ENCODE data around the gene NSMCE3. TPM values are rescaled to one million over a fixed set of nuclear protein-coding genes. Genes with fewer than 3 reads are reported as not detected.
A peak's percentile ranks its signal among the peaks of the same experiment; 100 is the strongest.
"Not testable (repeated sequence)": the region's sequence is repeated elsewhere in the genome, so short reads cannot be mapped to it uniquely, and the experiment has no call there.

Gene NSMCE3
- polyA plus RNA-seq, 6 donors from 2014 or later: 33.7 to 43.3 (median 40.4) TPM

GRCh38 chr15:29262738-29263137, 6.9 kb downstream of the NSMCE3 start:
- H3K27me3 Mint-ChIP-seq: no peaks in the 10 kb centered on the region
- no peak for DNase-seq
- peak overlapping the region in 2 of 6 donors; percentile 20 to 50 for H3K27ac Mint-ChIP-seq
- H3K9me3 Mint-ChIP-seq: peaks cover 0 to 1% (median 0%) of the 10 kb centered on the region in 7 donors
- H3K4me3 Mint-ChIP-seq: peak overlapping the region in 1 of 8 donors; percentile 21
- peaks cover 18 to 24% (median 18%) of the 10 kb centered on the region in 3 donors for H3K4me1 Mint-ChIP-seq
- no peaks in the 10 kb centered on the region for H3K36me3 Mint-ChIP-seq
- no peak for ATAC-seq (ENCODE audit: low read depth in 2 of 2)

GRCh38 chr15:29260896-29261295, 8.7 kb downstream of the NSMCE3 start:
- Mint-ChIP-seq H3K36me3 (no peaks in the 10 kb centered on the region), H3K4me3 (no peak overlapping the region), H3K27me3 (peaks cover 0 to 2% (median 0%) of the 10 kb centered on the region in 3 donors), H3K27ac (peak overlapping the region in 1 of 6 donors; percentile 71), H3K4me1 (peaks cover 0 to 5% (median 4%) of the 10 kb centered on the region in 3 donors), H3K9me3 (peaks cover 0 to 1% (median 0%) of the 10 kb centered on the region in 7 donors)
- ATAC-seq (ENCODE audit: low read depth in 2 of 2) (no peak), DNase-seq (no peak)

GRCh38 chr15:29259233-29259632, 10.4 kb downstream of the NSMCE3 start:
- peaks cover 0 to 6% (median 5%) of the 10 kb centered on the region in 3 donors for H3K27me3 Mint-ChIP-seq
- no peaks in the 10 kb centered on the region for H3K36me3 Mint-ChIP-seq
- no peak for DNase-seq
- H3K9me3 Mint-ChIP-seq: peaks cover 0 to 5% (median 0%) of the 10 kb centered on the region in 7 donors
- no peaks in the 10 kb centered on the region for H3K4me1 Mint-ChIP-seq
- H3K27ac Mint-ChIP-seq: peak overlapping the region in 2 of 6 donors; percentile 12 to 13
- ATAC-seq (ENCODE audit: low read depth in 2 of 2): no peak
- peak overlapping the region in 1 of 8 donors; percentile 10 for H3K4me3 Mint-ChIP-seq

GRCh38 chr15:29252234-29252633, 17.4 kb downstream of the NSMCE3 start:
- Mint-ChIP-seq H3K9me3 (peaks cover 0 to 20% (median 9%) of the 10 kb centered on the region in 7 donors), H3K36me3 (no peaks in the 10 kb centered on the region), H3K4me3 (no peak overlapping the region), H3K27ac (no peak overlapping the region), H3K27me3 (peaks cover 0 to 6% (median 5%) of the 10 kb centered on the region in 3 donors), H3K4me1 (no peaks in the 10 kb centered on the region)
- DNase-seq (no peak), ATAC-seq (ENCODE audit: low read depth in 2 of 2) (no peak)

- DNase-seq: no peak
- Mint-ChIP-seq H3K4me1 (no peaks in the 10 kb centered on the region), H3K27ac (no peak overlapping the region), H3K4me3 (no peak overlapping the region), H3K36me3 (no peaks in the 10 kb centered on the region), H3K27me3 (peaks cover 7 to 10% (median 7%) of the 10 kb centered on the region in 3 donors), H3K9me3 (peaks cover 0 to 16% (median 3%) of the 10 kb centered on the region in 7 donors)
- no peak for ATAC-seq (ENCODE audit: low read depth in 2 of 2)
These were observed 25.1 kb downstream of the NSMCE3 start for GRCh38 chr15:29244544-29244943.

GRCh38 chr15:29244123-29244522, 25.5 kb downstream of the NSMCE3 start:
- Mint-ChIP-seq H3K36me3 (no peaks in the 10 kb centered on the region), H3K27ac (no peak overlapping the region), H3K9me3 (peaks cover 0 to 12% (median 3%) of the 10 kb centered on the region in 7 donors), H3K27me3 (peaks cover 7 to 15% (median 7%) of the 10 kb centered on the region in 3 donors), H3K4me3 (no peak overlapping the region), H3K4me1 (no peaks in the 10 kb centered on the region)
- ATAC-seq (ENCODE audit: low read depth in 2 of 2) (no peak), DNase-seq (no peak)

- Mint-ChIP-seq H3K36me3 (no peaks in the 10 kb centered on the region), H3K27ac (no peak overlapping the region), H3K4me3 (peak overlapping the region in 1 of 8 donors; percentile 22), H3K4me1 (no peaks in the 10 kb centered on the region), H3K9me3 (peaks cover 0 to 3% (median 2%) of the 10 kb centered on the region in 7 donors), H3K27me3 (peaks cover 7 to 22% (median 13%) of the 10 kb centered on the region in 3 donors)
- ATAC-seq (ENCODE audit: low read depth in 2 of 2): no peak
- no peak for DNase-seq
These were observed 27.0 kb downstream of the NSMCE3 start for GRCh38 chr15:29242456-29243242.

- ATAC-seq (ENCODE audit: low read depth in 2 of 2) (no peak), DNase-seq (no peak)
- Mint-ChIP-seq H3K27me3 (peaks cover 12 to 23% (median 23%) of the 10 kb centered on the region in 3 donors), H3K27ac (no peak overlapping the region), H3K4me1 (no peaks in the 10 kb centered on the region), H3K9me3 (peaks cover 0 to 3% (median 2%) of the 10 kb centered on the region in 7 donors), H3K4me3 (no peak overlapping the region), H3K36me3 (no peaks in the 10 kb centered on the region)
These were observed 28.4 kb downstream of the NSMCE3 start for GRCh38 chr15:29241207-29241606.

- Mint-ChIP-seq H3K9me3 (peaks cover 4 to 20% (median 11%) of the 10 kb centered on the region in 7 donors), H3K27me3 (peaks cover 8 to 37% (median 23%) of the 10 kb centered on the region in 3 donors), H3K27ac (no peak overlapping the region), H3K4me1 (no peaks in the 10 kb centered on the region), H3K4me3 (no peak overlapping the region), H3K36me3 (peaks cover 0 to 7% of the 10 kb centered on the region in 2 donors)
- ATAC-seq (ENCODE audit: low read depth in 2 of 2) (no peak), DNase-seq (no peak)
These were observed 30.2 kb downstream of the NSMCE3 start for GRCh38 chr15:29239395-29239794.

GRCh38 chr15:29233566-29233965, 36.1 kb downstream of the NSMCE3 start:
- H3K4me3 Mint-ChIP-seq: no peak overlapping the region
- H3K36me3 Mint-ChIP-seq: peaks cover 0 to 7% of the 10 kb centered on the region in 2 donors
- no peak overlapping the region for H3K27ac Mint-ChIP-seq
- H3K27me3 Mint-ChIP-seq: peaks cover 21 to 35% (median 25%) of the 10 kb centered on the region in 3 donors
- no peaks in the 10 kb centered on the region for H3K4me1 Mint-ChIP-seq
- H3K9me3 Mint-ChIP-seq: peaks cover 4 to 20% (median 14%) of the 10 kb centered on the region in 7 donors
- DNase-seq (no peak), ATAC-seq (ENCODE audit: low read depth in 2 of 2) (no peak)

- no peak for DNase-seq
- H3K36me3 Mint-ChIP-seq: no peaks in the 10 kb centered on the region
- H3K4me3 Mint-ChIP-seq: no peak overlapping the region
- peaks cover 15 to 47% (median 33%) of the 10 kb centered on the region in 3 donors for H3K27me3 Mint-ChIP-seq
- no peak for ATAC-seq (ENCODE audit: low read depth in 2 of 2)
- peak overlapping the region in 2 of 6 donors; percentile 45 to 55 for H3K27ac Mint-ChIP-seq
- H3K4me1 Mint-ChIP-seq: no peaks in the 10 kb centered on the region
- H3K9me3 Mint-ChIP-seq: peaks cover 0 to 6% (median 1%) of the 10 kb centered on the region in 7 donors
These were observed 43.0 kb downstream of the NSMCE3 start for GRCh38 chr15:29226436-29227208.

GRCh38 chr15:29225534-29226234, 43.9 kb downstream of the NSMCE3 start:
- Mint-ChIP-seq H3K4me3 (no peak overlapping the region), H3K27ac (no peak overlapping the region), H3K4me1 (no peaks in the 10 kb centered on the region), H3K9me3 (peaks cover 0 to 6% (median 1%) of the 10 kb centered on the region in 7 donors), H3K36me3 (no peaks in the 10 kb centered on the region), H3K27me3 (peaks cover 15 to 45% (median 31%) of the 10 kb centered on the region in 3 donors)
- DNase-seq (no peak), ATAC-seq (ENCODE audit: low read depth in 2 of 2) (no peak)

- not testable (repeated sequence) for ATAC-seq (ENCODE audit: low read depth in 2 of 2); H3K4me3 Mint-ChIP-seq; H3K4me1 Mint-ChIP-seq; H3K9me3 Mint-ChIP-seq; H3K27ac Mint-ChIP-seq; DNase-seq; H3K36me3 Mint-ChIP-seq
- peaks cover 13 to 40% (median 24%) of the 10 kb centered on the region in 3 donors for H3K27me3 Mint-ChIP-seq
These were observed 44.6 kb downstream of the NSMCE3 start for GRCh38 chr15:29224987-29225363.
